Motor neuron (in vitro differentiated cells): Measurements from ENCODE around the gene LILRA5. TPM values are rescaled to one million over a fixed set of nuclear protein-coding genes. Genes with fewer than 3 reads are reported as not detected.
"Not testable (repeated sequence)": the region's sequence is repeated elsewhere in the genome, so short reads cannot be mapped to it uniquely, and the experiment has no call there.

ENCODE experiments used
- ATAC-seq, 8 experiments: fragments of 200-7000 bp; cut with Tn5 transposase; replicated peaks in 6 of 8; 2 replicates each; pipeline ENCODE4 v1.8.0; 2021; ENCODE audit warnings: mild to moderate bottlenecking in 8 of 8, moderate library complexity in 8 of 8
- H3K27ac ChIP-seq, 2 donors: fragments of 250-450 bp; sonication (Bioruptor Pico); 2 replicates each; pipeline ENCODE4 v1.9.0; 2021; ENCODE audit warnings: antibody characterized with exemption in 2 of 2, mild to moderate bottlenecking in 2 of 2, moderate library complexity in 1 of 2
- H3K4me1 ChIP-seq, 2 donors: fragments of 250-450 bp; sonication (Bioruptor Pico); replicated peaks in 1 of 2; 2 replicates each; pipeline ENCODE4 v1.6.1; 2021; ENCODE audit warnings: antibody characterized with exemption in 2 of 2, mild to moderate bottlenecking in 2 of 2, moderate library complexity in 1 of 2
- H3K4me3 ChIP-seq, 5 donors: fragments of 250-450 bp; sonication (Bioruptor Pico); 2 replicates each; pipeline ENCODE4 v1.9.0; 2021; ENCODE audit warnings: antibody characterized with exemption in 5 of 5, mild to moderate bottlenecking in 5 of 5, moderate library complexity in 4 of 5
- WGBS, 10 experiments: fragments of 450-650 bp; shearing (Covaris generic); methylation state at CpG; one replicate each; pipeline ENCODE4 v1.0.0; 2022; 5-methylcytosine and 5-hydroxymethylcytosine counted together
- in situ Hi-C, 9 experiments: fragments of 400-800 bp; cut with MboI; loops; one replicate each; pipeline ENCODE4 v1.15.0; 2021; ENCODE audit warnings: low sequenced_read_pairs in 9 of 9, low pct_unique_long_range_greater_than_20kb in 2 of 9; ENCODE audit not compliant: unreplicated experiment in 9 of 9
- total RNA-seq, 8 experiments: library from RNA; unstranded; fragments of 300-600 nt; gene quantifications; 2 replicates each; pipeline versions ENCODE4 v1.2.3 to v1.2.4, GENCODE V29; 2022

The LILRA5 gene
- total RNA-seq: under 1 TPM in 1 of 8 experiments, not detected in 7; 0.28 TPM

DNA sequence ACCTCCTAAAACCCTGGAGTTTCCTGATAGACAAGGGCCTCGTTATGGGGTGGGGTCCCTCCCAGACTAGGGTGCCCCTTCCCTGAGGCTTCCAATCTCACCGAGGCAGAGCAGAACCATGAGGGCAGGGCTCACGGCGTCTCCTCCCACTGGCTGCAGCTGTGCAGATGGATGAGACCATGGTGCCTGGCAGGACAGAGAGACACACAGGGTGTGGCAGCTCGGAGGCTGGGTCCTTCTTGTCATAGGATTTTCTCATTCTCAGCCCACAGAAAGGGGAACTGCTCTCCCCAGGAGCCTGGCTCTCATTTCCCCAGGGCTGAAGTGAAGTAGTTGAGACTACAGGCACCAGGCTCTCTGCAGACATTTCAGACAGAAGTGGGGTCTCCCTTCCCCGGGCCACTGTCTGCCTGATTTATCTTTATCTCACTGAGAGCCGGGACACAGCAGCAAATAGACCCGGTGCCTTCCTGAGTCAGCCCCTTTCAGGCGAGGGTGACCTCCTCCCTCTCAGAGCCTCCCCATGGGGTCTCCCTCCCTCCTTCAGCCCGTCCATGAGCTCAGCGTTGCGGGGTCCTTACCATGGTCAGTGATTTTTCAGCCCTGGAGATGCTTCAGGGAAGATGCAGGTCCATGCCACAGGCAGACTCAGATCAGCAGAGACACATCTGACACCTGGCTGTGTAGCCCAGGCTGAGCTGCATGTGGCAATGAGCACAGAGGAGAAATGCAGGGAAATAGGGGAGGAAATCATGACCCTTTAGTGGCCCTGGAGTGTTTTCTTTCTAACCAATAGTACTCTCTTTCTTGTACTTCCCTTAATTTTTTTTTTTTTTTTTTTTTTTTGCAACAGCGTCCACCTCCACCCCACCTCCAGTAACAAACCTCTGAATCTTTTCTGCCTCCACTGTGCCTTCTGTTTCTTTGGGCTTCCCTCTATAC is at the start of gene LILRA5:
TSS of gene LILRA5 (minus strand) at position 731 of the 942 bp plus-strand sequence. CDS start at position 584, 147 bp downstream.
- peak in 4 of 8 experiments; percentile 39 to 62 (median 54) for ATAC-seq
- Histone ChIP-seq H3K27ac (no peak within 1 kb of the TSS), H3K4me1 (no peaks in the 10 kb centered on the region), H3K4me3 (no peak within 1 kb of the TSS)
- in situ Hi-C loops: no loop called here
- WGBS, 10 experiments: 8 to 75% (median 38%) methylated on average over 1 to 10 of the region's 13 CpGs; no CpG with 5 or more reads in 3 of the 10 experiments

DNA sequence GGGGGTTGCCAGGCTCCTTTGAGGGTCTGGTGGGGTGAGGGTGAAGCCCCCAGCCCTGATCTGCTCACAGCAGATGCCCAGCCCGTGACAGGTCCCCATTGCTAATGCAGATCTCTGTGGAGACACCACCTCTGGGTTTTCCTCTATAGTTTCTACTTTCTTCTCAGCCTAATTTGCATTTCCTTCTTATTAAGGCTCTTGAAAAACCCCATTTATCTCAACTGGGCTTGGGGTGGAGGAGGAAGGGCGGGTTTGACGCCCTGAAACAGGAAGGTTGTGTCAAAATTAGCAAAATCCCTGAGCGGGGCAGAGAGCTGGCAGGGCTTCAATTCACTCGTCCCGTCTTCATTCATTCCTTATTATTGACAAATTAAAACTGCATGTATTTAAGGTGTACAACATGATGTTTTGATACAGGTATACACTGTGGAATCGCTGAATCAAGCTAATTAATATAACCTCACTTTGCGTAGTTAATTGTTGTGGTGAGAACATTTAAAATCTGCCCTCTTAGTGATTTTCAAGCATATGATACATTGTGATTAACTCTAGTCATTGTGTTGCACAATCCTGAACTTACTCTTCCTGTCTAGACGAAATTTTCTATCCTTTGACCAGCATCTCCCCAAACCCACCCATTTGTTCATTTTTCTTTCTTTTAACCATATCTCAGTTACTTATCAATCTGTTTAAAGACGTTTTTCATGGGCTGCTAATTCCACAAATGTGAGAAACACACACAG is 48.9 kb upstream of the LILRA5 start:
- H3K4me1 ChIP-seq, ATAC-seq, H3K4me3 ChIP-seq, in situ Hi-C loops, H3K27ac ChIP-seq: not testable (repeated sequence)
- 0 to 63% (median 38%) methylated on average over 1 to 3 of the region's 10 CpGs; no CpG with 5 or more reads in 4 of the 10 experiments for WGBS, 10 experiments

DNA sequence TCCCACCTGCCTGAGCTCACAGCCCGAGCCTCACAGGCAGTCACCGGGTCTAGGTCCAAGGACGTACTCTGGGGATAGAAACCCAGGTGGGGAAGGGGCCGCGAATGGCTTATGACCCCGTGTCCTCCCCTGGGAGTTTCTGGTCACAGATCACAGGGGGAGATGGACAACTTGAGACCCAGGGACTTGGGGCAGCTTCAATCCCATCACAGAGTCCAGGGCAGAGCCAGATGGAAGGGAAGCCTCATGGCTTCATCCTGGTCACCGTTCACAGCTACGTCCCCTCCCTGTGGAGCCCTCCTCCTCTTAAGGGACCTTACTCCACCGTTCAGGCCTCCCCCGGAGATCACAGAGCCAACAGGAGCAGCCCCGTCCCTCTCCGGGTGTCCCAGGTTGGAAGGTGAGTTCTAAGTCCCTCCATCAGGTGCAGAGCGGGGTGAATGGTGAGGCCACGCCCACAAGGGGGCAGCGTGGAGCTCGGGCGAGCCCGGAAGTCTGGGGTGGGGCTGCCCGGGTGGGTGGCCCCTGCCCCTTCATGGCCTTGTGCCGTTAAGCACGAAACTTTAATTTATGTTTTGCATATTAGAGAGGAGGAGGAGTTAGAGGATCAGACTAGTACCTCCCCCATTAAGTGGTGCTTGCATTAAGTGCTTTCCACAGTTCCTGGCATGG is 46.3 kb upstream of the LILRA5 start:
- ATAC-seq: peak; percentile 20 to 97 (median 62)
- H3K4me3 ChIP-seq, H3K27ac ChIP-seq, H3K4me1 ChIP-seq, in situ Hi-C loops: not testable (repeated sequence)
- no CpG with 5 or more reads among the region's 21 CpGs for WGBS, 10 experiments

DNA sequence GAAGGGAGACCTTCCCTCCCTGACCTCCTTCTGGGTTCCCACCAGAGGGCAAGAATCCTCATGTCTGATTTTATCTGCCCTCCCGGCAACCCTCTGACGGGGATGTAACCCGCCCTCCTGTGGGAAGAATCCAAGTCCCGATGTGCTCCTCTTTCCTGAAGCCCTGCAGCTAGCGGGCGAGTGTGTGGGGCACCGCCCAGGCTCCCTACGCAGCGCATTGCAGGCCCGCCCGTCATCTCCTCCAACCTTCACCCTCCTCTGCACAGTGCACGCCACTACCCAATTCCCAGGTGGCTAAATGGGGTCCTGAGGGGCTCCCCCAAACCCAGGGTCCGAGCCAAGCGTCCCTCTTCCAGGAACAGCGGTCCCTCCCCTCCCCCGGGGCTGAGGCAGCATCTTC is 44.4 kb upstream of the LILRA5 start:
- in situ Hi-C loops: no loop called here
- Histone ChIP-seq H3K27ac (no peak overlapping the region), H3K4me1 (peaks cover 0 to 12% of the 10 kb centered on the region in 2 donors), H3K4me3 (no peak overlapping the region)
- ATAC-seq: peak in 1 of 8 experiments; percentile 11
- 0 to 72% (median 35%) methylated on average over 2 to 4 of the region's 16 CpGs; no CpG with 5 or more reads in 5 of the 10 experiments for WGBS, 10 experiments

DNA sequence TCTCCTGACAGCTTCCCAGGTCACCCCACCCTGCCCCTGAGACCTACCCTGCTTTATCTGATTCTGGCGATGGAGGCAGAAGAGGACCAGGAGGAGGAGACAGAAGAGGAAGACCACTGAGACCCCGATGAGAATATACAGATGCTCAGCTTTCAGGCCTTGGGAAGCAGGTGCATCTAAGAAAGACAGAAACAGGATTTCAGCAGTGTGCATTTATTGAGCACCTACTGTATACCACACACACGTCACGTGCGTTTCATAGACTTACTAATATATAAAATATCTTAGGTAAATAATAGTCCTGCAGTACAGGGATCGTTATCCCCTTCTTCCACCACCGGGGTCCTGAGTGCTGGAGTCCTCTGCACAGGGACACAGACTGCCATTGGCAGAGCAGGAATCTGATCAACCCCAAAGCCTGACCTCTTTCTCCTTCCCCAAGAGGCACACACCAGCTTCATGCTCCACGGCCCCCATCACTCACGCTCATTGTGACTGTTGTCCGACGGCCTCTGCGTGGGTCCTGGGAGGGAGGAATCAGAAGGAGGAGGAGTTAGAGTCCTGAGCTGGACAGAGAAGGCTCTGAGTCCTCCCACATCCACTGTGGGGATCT is 43.6 kb upstream of the LILRA5 start:
- H3K4me3 ChIP-seq: no peak overlapping the region
- in situ Hi-C loops: no loop called here
- H3K27ac ChIP-seq: no peak overlapping the region
- ATAC-seq: no peak
- H3K4me1 ChIP-seq: peaks cover 0 to 12% of the 10 kb centered on the region in 2 donors
- 20 to 100% (median 79%) methylated on average over 1 to 6 of the region's 12 CpGs for WGBS, 10 experiments

DNA sequence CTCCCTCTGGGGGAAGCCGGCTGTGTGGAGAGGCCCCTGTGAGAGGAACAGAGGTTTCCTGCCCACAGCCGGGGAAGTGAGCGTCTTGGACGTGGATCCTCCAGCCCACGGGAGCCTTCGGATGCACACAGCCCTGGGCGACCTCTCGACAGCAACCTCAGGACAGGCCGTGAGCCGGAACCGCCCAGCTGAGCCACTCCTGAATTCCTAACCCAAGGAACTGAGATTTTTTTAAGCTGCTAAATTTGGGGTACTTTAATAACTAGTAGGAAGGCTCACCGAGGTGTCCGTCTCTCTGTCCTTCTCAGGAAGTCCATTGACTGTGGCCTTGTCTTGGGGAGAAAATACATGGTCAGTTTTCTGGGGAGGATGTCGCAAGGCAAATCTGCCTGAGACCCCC is 42.7 kb upstream of the LILRA5 start:
- ATAC-seq: no peak

DNA sequence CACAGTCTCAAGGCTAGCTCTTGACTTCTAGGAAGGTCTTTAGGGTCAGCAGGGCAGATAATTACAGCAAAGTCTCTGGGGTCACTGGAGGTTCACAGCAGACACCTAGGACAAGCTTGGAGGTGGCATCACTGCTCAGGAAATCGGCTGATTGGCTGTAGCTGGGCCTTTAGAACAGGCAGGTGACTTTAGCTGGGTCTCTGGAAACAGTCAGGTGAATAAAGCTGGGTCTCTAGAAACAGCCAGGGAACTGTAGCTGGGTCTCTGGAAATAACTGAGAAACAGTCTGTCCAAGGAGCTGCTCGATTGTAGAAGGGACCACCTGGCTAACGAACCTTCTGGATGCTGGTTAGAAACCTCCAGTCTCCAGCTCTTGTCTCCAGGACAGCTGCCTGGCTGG is 41.8 kb upstream of the LILRA5 start:
- Histone ChIP-seq H3K4me1 (peaks cover 0 to 12% of the 10 kb centered on the region in 2 donors), H3K4me3 (no peak overlapping the region), H3K27ac (no peak overlapping the region)
- in situ Hi-C loops: no loop called here
- ATAC-seq: no peak
- 0 to 75% (median 31%) methylated on average over 1 to 3 of the region's 3 CpGs; no CpG with 5 or more reads in 3 of the 10 experiments for WGBS, 10 experiments

More for the DNA sequence above, 42.7 kb upstream of the LILRA5 start:
- WGBS, 10 experiments: 40 to 100% (median 85%) methylated on average over 2 to 5 of the region's 14 CpGs; no CpG with 5 or more reads in 5 of the 10 experiments
- Histone ChIP-seq H3K4me1 (peaks cover 0 to 12% of the 10 kb centered on the region in 2 donors), H3K27ac (no peak overlapping the region), H3K4me3 (no peak overlapping the region)
- in situ Hi-C loops: no loop called here

DNA sequence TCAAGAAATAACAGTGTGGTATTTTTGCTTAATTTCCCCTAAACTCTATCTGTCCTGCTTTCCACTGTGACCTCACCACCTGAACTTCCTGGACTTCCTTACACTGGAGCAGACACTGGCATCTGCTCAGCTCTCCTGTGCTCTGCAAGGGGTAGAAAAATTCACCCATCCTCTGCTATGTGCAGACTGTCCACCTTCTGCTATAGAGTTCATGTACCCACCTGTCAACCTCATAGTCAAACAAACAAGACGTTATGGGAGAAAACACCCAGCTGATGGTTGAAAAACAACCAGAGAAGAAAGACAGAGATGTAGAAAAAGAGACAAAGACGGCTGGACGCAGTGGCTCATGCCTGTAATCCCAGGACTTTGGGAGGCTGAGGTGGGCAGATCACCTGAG is 39.6 kb upstream of the LILRA5 start:
- 0 to 83% (median 48%) methylated on average over 1 to 3 of the region's 3 CpGs; no CpG with 5 or more reads in 2 of the 10 experiments for WGBS, 10 experiments
- H3K4me1 ChIP-seq: peaks cover 0 to 12% of the 10 kb centered on the region in 2 donors
- no peak for ATAC-seq
- in situ Hi-C loops: no loop called here
- no peak overlapping the region for H3K4me3 ChIP-seq
- H3K27ac ChIP-seq: no peak overlapping the region

DNA sequence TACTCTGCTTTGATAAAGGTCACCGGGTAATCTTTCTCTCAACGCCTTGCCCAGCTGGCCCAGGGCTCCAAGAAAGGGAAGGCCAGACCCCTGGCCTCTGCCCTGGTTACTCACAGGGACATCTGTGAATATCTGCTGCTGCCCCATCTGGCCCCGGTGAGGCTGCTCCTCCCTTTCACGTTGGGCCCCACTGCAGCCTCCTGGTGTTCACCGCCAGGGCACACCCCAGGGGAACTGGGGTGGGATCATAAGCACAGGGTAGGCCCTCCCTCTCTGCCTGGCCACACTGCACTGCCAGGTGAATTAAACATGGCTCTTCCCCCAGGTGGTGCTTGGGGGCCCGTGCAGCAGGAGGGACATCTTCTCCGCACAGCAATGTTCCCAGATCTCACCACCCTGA is 39.1 kb upstream of the LILRA5 start:
- WGBS, 10 experiments: 0 to 60% (median 40%) methylated on average over 1 to 5 of the region's 7 CpGs; no CpG with 5 or more reads in 4 of the 10 experiments
- in situ Hi-C loops: no loop called here
- Histone ChIP-seq H3K4me3 (no peak overlapping the region), H3K4me1 (peaks cover 0 to 12% of the 10 kb centered on the region in 2 donors), H3K27ac (no peak overlapping the region)
- no peak for ATAC-seq

DNA sequence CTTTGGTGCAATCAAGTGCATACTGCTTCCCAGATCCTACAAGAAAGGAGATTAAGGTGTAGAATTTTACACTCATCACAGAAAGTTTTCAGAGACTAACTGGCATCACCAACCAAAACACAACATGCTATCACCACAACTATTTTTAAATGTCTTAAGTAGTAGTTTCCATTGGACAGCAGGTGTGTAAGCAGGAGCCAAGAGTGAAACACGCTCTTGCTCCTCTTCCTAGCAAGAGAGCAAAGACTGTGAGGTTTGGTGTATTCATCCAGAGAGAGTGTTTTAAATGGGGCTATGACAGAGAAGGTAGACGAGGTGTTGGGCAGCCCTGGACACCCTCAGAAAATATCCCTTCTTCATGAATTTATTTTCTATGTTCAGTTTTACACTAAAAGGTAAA is 38.5 kb upstream of the LILRA5 start:
- in situ Hi-C loops: no loop called here
- Histone ChIP-seq H3K4me3 (no peak overlapping the region), H3K4me1 (peaks cover 0 to 12% of the 10 kb centered on the region in 2 donors), H3K27ac (no peak overlapping the region)
- ATAC-seq: no peak
- WGBS, 10 experiments: 0 to 62% (median 24%) methylated on average over 1 to 2 of the region's 2 CpGs; no CpG with 5 or more reads in 2 of the 10 experiments

DNA sequence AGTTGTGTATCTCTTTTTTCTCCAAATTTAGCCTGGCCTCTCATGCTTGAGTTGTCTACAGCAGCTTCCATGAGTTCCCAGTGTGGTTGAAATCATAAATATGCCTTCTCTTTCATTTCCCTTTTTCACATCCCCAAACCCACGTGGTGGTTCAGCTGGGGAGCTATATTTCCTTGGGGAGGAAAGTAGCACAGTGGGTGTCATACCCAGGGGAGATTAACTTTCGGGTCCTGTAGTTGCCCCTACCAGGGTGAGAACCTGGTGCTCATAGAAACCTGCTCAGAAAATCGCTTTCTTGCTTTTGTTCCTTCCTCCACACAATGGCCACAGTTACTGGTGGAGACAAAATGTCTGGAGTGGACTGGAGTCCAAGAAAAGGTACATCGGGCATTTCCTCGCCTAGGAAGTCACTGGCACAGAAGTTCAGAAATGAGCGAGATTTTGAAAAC is 33.0 kb upstream of the LILRA5 start:
- in situ Hi-C loops: no loop called here
- no peak for ATAC-seq
- Histone ChIP-seq H3K4me1 (no peaks in the 10 kb centered on the region), H3K4me3 (no peak overlapping the region), H3K27ac (no peak overlapping the region)
- 0 to 84% (median 60%) methylated on average over 1 to 6 of the region's 6 CpGs; no CpG with 5 or more reads in 3 of the 10 experiments for WGBS, 10 experiments

DNA sequence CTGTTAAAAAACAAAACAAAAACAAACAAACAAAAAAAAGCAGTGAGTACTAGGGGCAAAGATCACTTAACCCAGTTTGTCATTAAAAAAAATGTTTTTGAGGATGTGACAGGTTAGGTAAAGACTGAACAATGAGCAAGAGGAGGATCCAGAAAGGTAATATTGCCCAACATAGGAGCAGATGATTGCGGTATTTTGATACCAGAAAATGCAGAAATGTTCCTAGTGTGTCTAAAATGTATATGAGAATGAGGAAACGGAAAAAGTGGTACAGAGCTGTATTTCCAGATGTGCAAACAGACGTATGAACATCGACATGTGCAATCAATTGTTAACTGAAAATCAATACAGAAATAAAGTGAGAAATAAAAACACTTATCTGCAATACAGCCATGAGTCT is 30.9 kb upstream of the LILRA5 start:
- Histone ChIP-seq H3K27ac (no peak overlapping the region), H3K4me3 (no peak overlapping the region), H3K4me1 (no peaks in the 10 kb centered on the region)
- ATAC-seq: no peak
- in situ Hi-C loops: no loop called here
- WGBS, 10 experiments: 9 to 69% (median 49%) methylated on average over 2 to 4 of the region's 4 CpGs; no CpG with 5 or more reads in 4 of the 10 experiments
